Stimulated activated CD8-positive, alpha-beta memory T cell treated with anti-CD3 and anti-CD28 coated beads, Interleukin-7, amount 100 ng/mL, for 48 hours (primary cell): Measurements from ENCODE around the gene INPP5A.

ENCODE experiments used
- DNase-seq, 2 donors: peaks; one replicate each; pipeline ENCODE4 v3.0.0-alpha.2; 2020; ENCODE audit warnings: low read depth in 1 of 2; ENCODE audit errors: extremely low read depth in 1 of 2

The INPP5A gene

DNA sequence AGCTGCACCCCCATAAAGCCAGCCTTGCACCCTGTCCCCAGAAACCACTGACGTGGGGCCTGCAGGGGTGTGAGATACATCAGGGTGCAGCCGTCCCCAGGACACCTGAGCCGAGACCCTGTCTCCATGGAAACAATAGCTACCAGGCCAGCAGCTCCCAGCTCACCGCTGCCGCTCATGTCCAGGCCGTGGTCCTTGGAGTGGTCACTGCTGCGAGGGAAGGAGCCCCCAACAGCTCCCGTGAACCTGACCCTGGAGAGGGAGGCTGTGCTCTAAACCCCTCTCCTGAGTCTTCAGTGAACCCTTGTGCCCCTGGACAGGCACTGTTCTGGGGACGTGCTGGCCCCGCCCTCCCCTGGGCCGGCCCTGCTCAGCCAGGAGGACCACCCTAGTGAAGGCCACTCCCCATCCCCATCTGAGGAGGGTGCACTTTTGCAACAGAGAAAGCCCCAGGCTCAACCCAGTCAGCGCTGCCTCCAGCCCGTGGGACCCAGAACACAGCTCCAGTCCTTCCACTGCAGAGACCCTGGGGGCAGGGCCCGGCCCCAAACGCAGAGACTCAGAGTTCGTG lies 19.6 kb upstream of the INPP5A start:
- DNase-seq: no peak

DNA sequence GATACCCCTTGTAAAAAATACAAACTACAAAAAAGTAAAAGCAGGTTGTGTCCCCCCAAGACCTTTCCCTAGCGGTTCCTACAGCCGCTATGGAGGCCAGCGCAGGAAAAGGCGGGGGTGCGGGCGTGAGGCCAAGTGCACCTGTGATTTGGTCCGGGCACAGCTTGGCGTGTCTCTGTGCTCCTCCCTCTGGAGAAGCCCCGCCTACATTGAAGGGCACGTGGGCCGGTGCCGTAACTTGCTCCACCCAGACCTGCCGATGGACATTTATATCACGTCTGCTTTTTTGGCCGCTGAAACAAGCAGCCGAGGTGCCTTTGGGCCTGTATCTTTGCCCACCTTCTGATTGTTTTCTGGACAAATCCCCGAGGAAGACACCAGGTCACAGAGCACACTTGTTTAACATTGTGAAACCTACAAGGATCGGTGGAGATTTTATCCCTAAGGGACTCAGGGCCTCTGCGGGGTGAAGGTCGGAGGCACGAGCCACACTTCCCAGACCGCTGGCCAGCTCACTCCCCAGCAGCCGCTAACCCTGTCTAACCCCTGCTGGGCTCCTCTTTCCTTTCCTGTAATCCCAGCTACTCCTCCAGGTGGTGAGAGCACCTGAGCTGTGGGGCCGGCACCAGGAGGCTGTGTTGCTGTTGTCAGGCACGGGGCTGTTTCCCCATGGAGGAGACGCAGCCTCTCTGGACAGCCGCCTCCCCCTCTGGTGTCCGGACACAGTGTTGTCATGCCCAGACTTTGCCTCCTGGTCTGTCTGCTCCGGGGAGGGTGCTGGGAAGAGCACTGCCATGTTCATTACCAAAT lies 18.8 kb upstream of the INPP5A start:
- no peak for DNase-seq

DNA sequence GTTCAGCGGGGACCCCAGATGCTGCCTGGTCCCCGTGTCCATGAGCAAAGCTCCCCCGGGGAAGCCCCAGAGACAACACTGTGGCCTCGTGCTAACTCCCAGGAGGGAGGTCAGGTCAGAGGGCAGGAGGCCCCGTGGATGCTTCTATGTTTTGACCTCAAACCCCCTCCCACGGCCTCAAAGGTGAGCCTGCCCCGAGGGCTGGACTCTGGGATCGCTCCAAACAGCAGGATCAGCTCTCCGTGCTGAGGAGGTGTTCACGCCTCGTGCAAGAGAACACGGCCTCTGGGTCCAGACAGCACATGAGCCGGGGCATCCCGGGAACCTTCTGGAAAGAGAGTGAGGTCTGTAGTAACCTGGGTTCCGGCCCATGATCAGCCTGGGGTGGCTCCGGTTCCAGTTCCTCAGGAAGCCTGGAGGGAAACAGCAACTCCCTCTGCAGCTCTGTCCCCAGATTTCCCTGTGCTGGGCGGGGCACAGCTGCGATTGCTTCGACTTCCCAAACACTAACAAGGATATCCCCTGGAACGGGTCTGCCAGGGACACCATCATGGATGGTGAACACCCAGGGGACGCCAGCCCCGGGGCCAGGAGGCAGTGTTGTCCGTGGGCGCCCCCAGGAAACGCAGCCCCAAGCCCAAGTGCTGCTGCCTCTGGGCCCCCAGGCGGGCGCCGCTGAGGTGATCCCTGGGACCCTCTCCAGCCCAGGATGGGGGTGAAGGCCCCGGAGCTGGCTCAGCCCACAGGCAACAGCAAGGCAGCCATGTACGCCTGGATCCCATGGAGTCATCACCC lies 18.0 kb upstream of the INPP5A start:
- DNase-seq: no peak

DNA sequence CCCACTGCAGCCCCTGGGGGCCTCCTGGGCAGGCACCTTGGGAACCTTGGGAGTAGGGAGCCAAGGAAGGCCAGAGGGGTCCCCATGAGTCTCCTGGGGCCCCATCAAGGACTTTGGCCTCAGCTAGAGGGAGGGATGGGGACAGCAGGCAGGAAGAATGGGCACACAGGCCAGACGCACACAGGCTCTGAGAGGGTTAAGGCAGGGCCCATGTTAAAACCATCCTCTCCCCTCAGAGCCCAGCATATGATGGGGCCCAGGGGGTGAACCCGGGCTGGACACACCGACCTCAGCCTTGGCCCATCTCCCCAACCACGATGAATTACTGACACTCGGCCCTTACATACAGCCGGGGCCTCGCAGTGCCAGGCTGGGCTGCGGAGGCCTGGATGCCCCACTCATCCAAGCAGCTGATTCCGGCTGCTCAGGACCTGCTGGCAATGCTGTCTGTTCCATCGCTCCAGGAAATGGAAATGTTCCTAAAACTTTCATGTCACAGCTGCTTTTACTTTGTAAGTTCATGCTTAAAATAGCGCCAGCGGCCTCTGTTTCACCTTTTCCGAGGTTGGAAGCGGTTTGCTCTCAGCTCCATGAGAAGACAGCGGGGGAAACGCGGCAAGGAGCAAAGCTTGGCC lies 17.3 kb upstream of the INPP5A start:
- DNase-seq: no peak

DNA sequence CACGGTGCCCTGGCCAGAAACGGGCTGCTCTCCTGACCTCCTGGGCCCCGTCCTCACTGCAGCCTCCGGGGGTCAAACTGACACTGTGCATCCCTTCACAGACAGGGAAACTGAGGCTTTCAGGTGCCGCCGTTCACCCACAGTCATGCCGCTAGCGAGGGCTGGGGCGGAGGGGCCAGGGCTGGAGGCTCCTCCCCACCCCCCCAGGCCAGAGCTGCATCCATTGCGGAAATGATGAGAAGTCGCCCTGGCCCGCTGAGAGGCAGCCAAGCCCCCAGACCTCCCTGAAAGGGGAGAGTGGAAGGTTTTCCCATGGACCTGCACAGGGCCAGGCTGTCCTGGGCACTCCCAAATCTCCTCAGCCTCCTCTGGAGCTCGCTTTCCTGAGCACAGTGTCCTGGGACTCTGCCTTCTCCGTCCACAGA lies 16.5 kb upstream of the INPP5A start:
- DNase-seq: no peak

DNA sequence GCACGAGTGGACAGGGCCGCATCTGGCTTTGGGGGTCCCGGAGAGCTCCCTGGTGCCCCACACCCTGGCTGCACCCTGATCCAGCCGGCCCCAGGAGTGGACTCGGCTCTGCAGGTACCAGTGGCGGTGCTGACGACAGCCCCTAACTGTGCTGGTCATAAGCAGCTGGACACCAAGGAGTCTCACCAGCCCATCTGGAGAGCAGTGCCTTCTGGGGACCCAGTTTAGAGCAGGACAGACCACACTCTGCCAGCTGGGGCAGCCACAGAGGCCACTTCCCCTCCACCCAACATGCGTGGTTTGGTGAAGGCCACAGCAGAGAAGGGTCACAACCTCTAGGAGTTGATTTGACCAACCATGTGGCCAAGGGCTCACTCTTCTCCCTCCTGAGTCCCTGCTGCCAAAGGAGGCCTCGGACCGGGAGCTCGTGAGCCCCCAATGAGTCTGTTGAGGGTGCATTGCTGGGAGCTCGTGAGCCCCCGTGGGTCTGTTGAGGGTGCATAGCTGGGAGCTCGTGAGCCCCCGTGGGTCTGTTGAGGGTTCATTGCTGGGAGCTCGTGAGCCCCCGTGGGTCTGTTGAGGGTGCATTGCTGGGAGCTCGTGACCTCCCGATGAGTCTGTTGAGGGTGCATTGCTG lies 16.0 kb upstream of the INPP5A start:
- no peak for DNase-seq

DNA sequence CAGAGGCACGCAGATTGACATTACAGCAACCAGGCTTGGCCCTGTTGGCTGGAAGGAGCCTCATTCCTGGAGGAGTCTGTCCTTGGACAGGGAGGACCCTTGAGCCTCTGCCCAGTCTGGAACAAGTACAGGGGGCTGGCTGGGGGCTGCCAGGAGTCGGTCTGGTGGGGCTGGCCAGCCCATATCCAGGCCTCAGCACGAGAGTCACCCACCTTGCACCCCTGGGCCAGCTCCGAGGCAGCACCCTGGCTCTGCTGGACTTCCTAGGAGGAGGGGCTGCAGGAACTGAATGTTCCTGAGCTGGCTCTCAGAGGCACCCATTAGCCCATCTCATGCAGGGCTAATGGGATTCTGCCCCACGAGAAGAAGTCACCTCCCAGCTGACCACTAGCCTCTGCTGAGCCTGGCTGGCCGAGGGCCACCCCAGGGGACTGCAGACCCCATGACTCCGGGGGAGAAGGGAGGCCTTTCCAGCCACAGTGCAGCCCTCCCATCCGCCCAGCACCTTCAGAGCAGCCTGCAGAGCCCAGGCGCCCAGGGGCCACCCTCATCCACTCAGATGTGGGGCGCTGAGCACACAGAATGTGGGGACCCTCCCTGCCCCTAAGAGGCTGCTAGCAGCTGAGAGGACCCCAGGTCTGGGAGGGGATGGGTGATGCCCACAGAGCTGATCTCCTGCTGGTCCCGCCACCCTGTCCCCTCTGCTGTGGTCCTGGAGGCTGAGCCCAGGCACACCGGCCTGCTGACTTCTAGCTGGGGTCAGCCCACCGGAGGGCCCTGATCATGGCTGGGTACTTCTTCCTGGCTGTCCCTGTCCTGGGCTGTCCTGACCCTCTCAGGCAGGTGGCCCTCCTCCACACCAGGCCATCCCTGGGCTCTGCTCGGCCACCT lies 14.8 kb upstream of the INPP5A start:
- DNase-seq: no peak

DNA sequence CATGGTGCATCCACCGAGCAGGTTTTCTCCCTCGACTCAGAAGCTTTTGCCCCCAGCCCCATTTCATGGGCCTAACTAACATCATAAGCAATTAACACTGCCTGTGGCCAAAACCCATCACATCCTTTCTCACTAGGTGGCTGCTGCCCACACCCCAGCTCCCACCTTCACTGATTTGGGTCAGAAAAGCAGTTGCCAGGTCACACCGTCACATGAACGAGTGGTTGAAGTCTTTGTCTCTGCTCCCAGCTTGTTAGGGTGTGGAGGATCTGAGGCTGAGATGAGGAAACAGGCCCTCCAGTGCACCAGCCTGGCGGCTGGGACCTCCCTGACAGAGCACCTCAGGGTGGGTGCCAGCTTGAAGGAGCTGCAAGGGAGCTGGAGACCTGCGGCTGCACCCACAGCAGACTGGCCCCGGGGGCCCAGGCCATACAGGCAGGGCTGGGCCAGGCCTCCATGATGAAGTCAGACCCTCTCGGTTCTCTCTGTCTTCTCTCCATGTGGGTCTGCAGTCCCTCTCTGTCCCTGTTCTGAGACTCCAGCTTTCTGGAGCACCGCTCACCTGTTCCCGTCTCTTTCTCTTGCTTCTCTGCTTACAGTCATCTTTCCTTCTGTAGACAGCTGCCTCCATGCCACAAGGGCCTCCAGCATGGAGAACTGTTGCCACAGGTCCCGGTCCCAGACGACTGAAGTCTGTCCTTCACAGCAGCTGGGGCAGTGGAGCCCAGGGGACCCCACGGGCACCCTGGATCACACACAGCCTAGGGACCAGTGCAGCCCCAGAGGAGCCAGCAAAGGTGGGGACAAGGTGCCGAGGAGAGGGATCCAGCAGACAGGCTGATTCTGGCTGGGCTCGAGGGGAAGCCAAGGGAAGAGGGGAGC lies 13.8 kb upstream of the INPP5A start:
- no peak for DNase-seq

DNA sequence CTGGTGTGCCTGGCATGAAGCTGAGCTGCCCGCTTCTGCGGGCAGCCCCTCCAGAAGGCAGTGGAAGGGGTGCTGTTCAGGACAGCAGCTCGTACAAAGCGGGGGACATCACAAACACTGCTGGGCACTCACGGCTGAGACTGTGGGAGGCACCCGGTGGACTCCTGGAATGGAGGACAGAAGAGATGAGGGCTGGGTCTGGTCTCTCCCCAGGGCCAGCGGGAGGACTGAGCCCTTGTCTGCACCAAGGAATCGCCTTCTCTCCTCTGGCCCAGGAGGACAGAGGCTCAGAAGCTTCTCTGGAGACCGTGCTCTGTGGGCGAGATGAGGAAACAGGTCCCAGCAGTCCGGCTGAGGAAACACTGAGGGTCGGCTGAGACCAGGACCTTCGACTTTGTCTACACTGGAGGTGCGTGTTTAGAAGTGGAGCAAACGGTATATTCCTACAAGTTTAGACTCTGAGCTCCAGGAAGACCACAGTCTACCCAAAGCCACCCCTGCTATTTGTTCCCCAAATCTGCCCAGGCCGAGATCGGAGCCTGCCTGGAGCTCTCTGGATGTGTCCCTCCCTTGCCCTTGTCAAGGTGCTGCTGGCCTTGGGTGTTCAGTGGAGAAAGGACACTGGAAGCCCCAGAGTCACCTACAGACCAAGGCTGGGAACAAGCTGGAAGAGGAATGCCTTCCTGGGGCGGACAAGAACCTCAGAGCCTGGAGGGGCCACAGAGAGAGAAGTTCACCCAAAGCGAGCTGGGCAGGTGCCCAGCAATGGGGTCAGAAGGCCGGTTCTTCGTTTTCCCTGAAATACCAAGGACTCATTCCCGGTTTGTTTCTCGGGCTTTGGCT lies 12.9 kb upstream of the INPP5A start:
- DNase-seq: no peak

DNA sequence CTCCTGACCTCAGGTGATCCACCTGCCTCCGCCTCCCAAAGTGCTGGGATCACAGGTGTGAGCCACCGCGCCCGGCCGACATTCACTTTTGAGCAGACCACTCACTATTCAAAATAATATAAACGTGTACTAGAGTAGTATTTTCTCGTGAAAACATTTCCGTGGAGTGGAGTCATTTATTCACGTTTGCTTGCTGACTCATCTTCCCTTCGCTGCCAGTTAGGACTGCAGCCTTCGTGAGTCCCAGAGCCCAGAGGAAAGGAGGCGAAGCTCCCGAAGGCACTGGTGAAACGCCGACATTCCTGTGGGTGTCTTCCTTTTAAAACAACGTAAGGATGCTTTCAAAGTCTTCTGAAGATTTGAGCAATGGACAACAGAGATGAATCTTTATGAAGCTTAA lies 10.9 kb upstream of the INPP5A start:
- no peak for DNase-seq

DNA sequence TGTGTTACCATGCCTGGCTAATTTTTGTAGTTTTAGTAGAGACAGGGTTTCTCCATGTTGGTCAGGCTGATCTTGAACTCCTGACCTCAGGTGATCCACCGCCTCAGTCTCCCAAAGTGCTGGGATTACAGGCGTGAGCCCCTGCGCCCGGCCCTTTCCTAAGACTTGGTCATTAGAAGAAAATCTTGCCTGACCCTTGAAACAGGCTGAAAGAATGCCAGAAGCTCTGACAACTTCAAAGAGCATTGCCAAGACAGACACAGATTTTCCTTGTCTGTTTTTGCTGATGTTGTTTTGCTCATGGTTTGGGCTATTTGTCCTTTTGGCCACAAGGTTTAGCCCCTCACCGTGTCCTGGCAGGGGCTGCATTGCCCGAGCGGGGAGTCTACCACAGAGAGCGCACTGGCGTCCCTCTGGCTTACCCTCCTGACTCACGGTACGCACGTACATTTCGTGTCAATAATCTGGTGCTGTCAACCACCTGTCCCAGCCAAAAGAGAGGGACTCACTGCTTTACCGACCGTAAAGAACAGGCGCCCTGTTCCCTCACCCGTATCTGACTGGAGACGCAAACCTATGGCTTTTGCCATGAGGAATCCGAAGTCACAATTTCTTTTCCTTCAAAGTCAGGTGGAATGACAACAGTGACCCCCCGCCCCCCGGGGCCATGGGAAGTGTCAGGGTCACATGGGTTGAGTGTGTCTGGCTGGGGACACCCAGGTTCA lies 10.1 kb upstream of the INPP5A start:
- no peak for DNase-seq

DNA sequence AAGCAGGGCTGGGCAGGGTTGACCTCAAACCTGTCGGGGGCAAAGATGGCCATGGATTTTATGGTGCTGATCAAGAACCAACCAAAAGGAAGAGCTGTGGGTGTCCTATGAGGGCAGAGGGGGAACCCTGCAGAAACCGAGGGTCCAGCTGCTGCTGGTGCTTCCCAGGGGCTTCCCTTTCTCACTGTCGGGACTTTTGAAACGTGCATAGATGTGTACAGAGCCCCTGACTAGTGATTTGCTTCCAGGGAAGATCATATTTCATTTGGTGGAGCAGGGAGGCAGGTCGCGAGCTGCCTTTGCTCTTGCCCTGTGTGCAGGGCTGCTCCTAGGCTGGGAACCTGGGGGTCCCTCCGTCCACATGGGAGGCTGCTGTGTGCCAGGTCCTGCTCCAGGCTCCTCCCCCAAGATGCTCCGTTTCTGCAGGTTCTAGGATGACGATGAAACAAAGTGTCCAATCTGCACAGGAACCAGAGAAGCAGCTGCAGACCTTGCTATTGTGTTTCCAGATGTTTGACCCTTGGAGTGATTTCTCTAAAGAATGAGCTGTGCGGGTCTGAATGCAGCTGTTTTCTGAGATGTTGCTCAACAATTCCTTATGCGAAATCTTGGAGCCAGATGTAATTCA lies 9.4 kb upstream of the INPP5A start:
- no peak for DNase-seq

DNA sequence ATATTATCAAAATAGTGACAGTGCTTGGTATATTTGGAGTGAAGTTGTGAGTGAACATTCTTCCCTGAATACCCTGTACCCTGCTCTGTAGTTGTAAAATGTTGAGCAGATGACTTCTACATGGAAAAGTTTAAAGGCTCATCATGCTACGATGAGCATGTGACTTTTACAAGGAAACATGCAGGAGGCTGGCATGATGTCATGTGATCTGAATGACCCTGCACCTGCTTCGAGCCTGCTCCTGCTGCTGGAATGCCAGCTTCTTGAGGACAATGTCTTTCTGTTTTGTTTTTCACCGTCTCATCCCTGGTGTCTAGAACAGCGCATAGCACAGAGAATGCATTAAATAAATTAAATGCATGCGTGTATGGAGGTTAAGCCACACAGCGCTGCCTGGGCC lies 5.4 kb upstream of the INPP5A start:
- no peak for DNase-seq

DNA sequence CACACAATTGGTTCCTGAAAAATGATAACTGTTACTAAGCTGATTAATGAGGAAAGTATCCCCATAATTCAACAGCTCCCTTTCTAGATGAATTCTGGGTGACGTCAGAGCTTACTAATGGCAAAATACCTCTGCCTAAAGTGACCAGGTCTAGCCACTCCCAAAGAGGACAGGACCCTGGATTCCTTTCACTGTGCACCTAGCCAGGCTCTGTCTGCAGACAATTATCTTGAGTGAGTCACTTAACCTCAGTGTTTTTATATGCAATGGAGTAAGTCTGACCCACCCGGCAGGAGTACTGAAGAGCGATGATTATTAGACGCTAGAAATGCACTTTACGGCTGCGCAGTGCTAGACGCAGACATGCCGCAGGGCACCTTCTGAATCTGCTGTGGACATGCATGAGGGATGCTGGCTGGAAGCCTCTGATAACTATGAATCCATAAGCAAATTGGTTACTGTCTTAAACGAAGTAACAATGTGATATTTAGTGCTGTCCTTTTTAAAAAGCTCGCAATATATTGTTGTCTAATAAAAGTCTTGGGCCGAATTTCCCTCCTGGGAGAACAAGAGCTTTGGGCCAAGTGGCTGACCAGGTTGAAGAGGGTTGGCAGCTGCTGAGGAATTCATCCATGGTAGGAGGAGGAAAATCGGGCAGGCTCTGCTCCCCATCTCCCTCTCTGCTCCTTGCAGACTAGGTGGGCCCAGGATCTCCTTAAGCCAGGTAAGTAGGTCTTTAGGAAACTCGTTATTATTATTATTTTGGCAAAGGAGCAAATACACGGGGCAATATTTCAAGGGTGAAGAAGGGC lies 4.6 kb upstream of the INPP5A start:
- no peak for DNase-seq

DNA sequence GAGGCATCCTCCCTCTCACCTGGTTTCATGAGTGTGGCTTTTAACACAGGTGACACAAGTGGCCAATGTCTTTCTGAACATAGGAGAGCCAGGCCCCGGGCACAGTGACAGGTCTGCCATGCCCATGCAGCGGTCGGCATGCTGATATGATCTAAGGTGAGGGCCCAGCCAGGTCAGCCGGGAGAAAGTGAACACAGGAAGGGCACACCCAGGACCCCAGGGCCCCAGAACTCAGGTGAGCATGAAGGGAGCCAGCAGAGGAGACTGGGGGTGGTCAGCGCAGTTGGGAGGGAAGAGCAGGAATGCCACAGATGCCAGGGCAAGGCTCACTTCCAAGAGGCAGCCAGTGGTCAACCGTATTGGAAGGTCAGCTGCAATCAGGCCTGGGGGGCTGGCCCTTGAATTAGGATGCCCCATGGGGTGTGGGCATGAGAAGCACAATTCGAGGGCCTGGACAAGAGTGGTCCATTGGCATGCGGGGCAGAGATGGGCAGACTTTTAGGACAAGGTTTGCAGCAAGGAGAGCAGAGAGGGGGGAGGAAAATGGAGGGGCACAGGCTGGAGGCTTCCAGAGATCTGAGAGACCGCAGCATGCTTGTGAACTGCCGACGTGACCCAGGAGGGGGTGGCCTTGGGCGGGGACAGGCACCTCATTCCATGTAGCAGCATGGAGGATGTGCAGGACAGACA lies 3.9 kb upstream of the INPP5A start:
- no peak for DNase-seq
